ENCODE data around the gene CDK16.

DNA sequence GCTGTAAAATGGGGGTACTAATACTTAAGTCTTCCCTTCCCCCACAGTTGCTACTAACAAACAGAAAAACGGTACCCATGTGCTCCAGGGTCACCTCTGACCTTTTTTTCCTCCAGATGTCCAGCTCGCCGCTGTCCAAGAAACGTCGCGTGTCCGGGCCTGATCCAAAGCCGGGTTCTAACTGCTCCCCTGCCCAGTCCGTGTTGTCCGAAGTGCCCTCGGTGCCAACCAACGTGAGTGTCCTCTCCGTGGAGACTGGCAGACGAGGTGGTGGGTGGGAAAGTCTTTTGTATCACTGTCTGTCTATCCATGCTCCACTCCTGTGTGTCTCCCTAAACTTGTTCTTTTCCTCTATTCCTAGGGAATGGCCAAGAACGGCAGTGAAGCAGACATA lies 19.8 kb upstream of the CDK16 start:
- TF ChIP-seq CTCF (IDR thresholded peaks at IDR 0.05 in 2 of 3, conservative IDR thresholded peaks at IDR 0.05 in 1 of 3; ENCODE audit: insufficient read depth in 2 of 3, low read depth in 1 of 3, low read length in 3 of 3) (no peak), PATZ1 (CRISPR knock-in tag; IDR thresholded peaks at IDR 0.05; ENCODE audit: borderline replicate concordance) (no peak), TAF1 (IDR thresholded peaks at IDR 0.05; ENCODE audit: control insufficient read depth, extremely low read depth, insufficient read depth, low read length, severe bottlenecking) (no peak), JUN (IDR thresholded peaks at IDR 0.05; ENCODE audit: borderline replicate concordance, low read depth, low read length) (no peak), JUN (CRISPR knock-in tag; IDR thresholded peaks at IDR 0.05; ENCODE audit: borderline replicate concordance) (no peak), TEAD4 (IDR thresholded peaks at IDR 0.05; ENCODE audit: low read length) (no peak), TEAD4 (CRISPR knock-in tag; IDR thresholded peaks at IDR 0.05; ENCODE audit: borderline replicate concordance) (no peak), FOS (IDR thresholded peaks at IDR 0.05; ENCODE audit: extremely low read depth, insufficient read length) (no peak), CBX3 (IDR thresholded peaks at IDR 0.05; ENCODE audit: borderline replicate concordance in 1 of 2, low read length in 2 of 2) (no peak), SRSF1 (IDR thresholded peaks at IDR 0.05; ENCODE audit: low read depth, low read length) (no peak), ATF1 (CRISPR knock-in tag; IDR thresholded peaks at IDR 0.05) (no peak), ATF1 (tag; IDR thresholded peaks at IDR 0.05) (no peak)
- TF ChIP-seq, protein P1, sequence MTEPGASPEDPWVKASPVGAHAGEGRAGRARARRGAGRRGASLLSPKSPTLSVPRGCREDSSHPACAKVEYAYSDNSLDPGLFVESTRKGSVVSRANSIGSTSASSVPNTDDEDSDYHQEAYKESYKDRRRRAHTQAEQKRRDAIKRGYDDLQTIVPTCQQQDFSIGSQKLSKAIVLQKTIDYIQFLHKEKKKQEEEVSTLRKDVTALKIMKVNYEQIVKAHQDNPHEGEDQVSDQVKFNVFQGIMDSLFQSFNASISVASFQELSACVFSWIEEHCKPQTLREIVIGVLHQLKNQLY (CRISPR knock-in tag; conservative IDR thresholded peaks at IDR 0.05) = no peak
- TF ChIP-seq, protein P2, sequence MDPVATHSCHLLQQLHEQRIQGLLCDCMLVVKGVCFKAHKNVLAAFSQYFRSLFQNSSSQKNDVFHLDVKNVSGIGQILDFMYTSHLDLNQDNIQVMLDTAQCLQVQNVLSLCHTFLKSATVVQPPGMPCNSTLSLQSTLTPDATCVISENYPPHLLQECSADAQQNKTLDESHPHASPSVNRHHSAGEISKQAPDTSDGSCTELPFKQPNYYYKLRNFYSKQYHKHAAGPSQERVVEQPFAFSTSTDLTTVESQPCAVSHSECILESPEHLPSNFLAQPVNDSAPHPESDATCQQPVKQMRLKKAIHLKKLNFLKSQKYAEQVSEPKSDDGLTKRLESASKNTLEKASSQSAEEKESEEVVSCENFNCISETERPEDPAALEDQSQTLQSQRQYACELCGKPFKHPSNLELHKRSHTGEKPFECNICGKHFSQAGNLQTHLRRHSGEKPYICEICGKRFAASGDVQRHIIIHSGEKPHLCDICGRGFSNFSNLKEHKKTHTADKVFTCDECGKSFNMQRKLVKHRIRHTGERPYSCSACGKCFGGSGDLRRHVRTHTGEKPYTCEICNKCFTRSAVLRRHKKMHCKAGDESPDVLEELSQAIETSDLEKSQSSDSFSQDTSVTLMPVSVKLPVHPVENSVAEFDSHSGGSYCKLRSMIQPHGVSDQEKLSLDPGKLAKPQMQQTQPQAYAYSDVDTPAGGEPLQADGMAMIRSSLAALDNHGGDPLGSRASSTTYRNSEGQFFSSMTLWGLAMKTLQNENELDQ (CRISPR knock-in tag; IDR thresholded peaks at IDR 0.05; ENCODE audit: borderline replicate concordance) = no peak
- TF ChIP-seq, protein P3, sequence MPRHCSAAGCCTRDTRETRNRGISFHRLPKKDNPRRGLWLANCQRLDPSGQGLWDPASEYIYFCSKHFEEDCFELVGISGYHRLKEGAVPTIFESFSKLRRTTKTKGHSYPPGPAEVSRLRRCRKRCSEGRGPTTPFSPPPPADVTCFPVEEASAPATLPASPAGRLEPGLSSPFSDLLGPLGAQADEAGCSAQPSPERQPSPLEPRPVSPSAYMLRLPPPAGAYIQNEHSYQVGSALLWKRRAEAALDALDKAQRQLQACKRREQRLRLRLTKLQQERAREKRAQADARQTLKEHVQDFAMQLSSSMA (CRISPR knock-in tag; IDR thresholded peaks at IDR 0.05) = no peak
- TF ChIP-seq, protein P4, sequence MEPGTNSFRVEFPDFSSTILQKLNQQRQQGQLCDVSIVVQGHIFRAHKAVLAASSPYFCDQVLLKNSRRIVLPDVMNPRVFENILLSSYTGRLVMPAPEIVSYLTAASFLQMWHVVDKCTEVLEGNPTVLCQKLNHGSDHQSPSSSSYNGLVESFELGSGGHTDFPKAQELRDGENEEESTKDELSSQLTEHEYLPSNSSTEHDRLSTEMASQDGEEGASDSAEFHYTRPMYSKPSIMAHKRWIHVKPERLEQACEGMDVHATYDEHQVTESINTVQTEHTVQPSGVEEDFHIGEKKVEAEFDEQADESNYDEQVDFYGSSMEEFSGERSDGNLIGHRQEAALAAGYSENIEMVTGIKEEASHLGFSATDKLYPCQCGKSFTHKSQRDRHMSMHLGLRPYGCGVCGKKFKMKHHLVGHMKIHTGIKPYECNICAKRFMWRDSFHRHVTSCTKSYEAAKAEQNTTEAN (CRISPR knock-in tag; IDR thresholded peaks at IDR 0.05) = no peak
